Measurements from ENCODE around the gene FAM3B. TPM values are rescaled to one million over a fixed set of nuclear protein-coding genes. Genes with fewer than 3 reads are reported as not detected.
A peak's percentile ranks its signal among the peaks of the same experiment; 100 is the strongest.
"Not testable (repeated sequence)": the region's sequence is repeated elsewhere in the genome, so short reads cannot be mapped to it uniquely, and the experiment has no call there.

The FAM3B gene
- total RNA-seq: 0.91 TPM

- DNase-seq (ENCODE audit: low spot score): no peak
These were observed at the start of gene FAM3B for GRCh38 chr21:41316200-41317062. Gene FAM3B, plus strand, starts transcription at chr21:41316801. Its CDS starts 79 bp downstream, at chr21:41316880.

GRCh38 chr21:41267346-41267745 is 49.3 kb upstream of the FAM3B start:
- DNase-seq (ENCODE audit: low spot score): no peak
- ATAC-seq: no peak

More at GRCh38 chr21:41316200-41317062, at the start of gene FAM3B:
- ATAC-seq: peak; percentile 41

- ATAC-seq (no peak), DNase-seq (ENCODE audit: low spot score) (no peak)
These were observed 47.1 kb upstream of the FAM3B start for GRCh38 chr21:41269535-41269934.

- DNase-seq (ENCODE audit: low spot score): no peak
- ATAC-seq: no peak
These were observed 39.4 kb upstream of the FAM3B start for GRCh38 chr21:41277196-41277595.

- DNase-seq (ENCODE audit: low spot score) (no peak), ATAC-seq (no peak)
These were observed 38.8 kb upstream of the FAM3B start for GRCh38 chr21:41277846-41278245.

- no peak for DNase-seq (ENCODE audit: low spot score)
These were observed 36.3 kb upstream of the FAM3B start for GRCh38 chr21:41280115-41280919.

GRCh38 chr21:41282412-41282811 is 34.2 kb upstream of the FAM3B start:
- no peak for ATAC-seq
- no peak for DNase-seq (ENCODE audit: low spot score)

More at GRCh38 chr21:41280115-41280919, 36.3 kb upstream of the FAM3B start:
- ATAC-seq: no peak

- no peak for DNase-seq (ENCODE audit: low spot score)
These were observed 33.3 kb upstream of the FAM3B start for GRCh38 chr21:41283211-41283818.

GRCh38 chr21:41289431-41289830 is 27.2 kb upstream of the FAM3B start:
- DNase-seq (ENCODE audit: low spot score): no peak
- ATAC-seq: no peak

More at GRCh38 chr21:41283211-41283818, 33.3 kb upstream of the FAM3B start:
- ATAC-seq: peak; percentile 99

GRCh38 chr21:41290106-41290799 is 26.3 kb upstream of the FAM3B start:
- ATAC-seq: no peak
- no peak for DNase-seq (ENCODE audit: low spot score)

- DNase-seq (ENCODE audit: low spot score) (no peak), ATAC-seq (no peak)
These were observed 21.9 kb upstream of the FAM3B start for GRCh38 chr21:41294548-41295231.

- no peak for DNase-seq (ENCODE audit: low spot score)
- no peak for ATAC-seq
These were observed 20.8 kb upstream of the FAM3B start for GRCh38 chr21:41295721-41296254.

- ATAC-seq: no peak
- no peak for DNase-seq (ENCODE audit: low spot score)
These were observed 13.6 kb upstream of the FAM3B start for GRCh38 chr21:41302976-41303375.

GRCh38 chr21:41304068-41304720 is 12.4 kb upstream of the FAM3B start:
- DNase-seq (ENCODE audit: low spot score): no peak
- ATAC-seq: no peak

GRCh38 chr21:41307219-41307618 is 9.4 kb upstream of the FAM3B start:
- ATAC-seq (no peak), DNase-seq (ENCODE audit: low spot score) (no peak)

GRCh38 chr21:41313285-41314164 is 3.1 kb upstream of the FAM3B start:
- not testable (repeated sequence) for DNase-seq (ENCODE audit: low spot score); ATAC-seq

- DNase-seq (ENCODE audit: low spot score) (no peak), ATAC-seq (no peak)
These were observed 875 bp upstream of the FAM3B start for GRCh38 chr21:41315726-41316125.

- no peak for DNase-seq (ENCODE audit: low spot score)
- ATAC-seq: no peak
These were observed 427 bp downstream of the FAM3B start for GRCh38 chr21:41317063-41317392.
